Right lobe of liver (tissue), 6 donors: Measurements from ENCODE around the gene FMO3. TPM values are rescaled to one million over a fixed set of nuclear protein-coding genes. Genes with fewer than 3 reads are reported as not detected.

ENCODE experiments used
- ATAC-seq, 4 donors: fragments of 200-7000 bp; cut with Tn5 transposase; one replicate each; pipeline ENCODE4 v1.9.1; 2020; ENCODE audit warnings: mild to moderate bottlenecking in 4 of 4, moderate library complexity in 4 of 4
- DNase-seq, 3 donors: peaks; one replicate each; pipeline ENCODE4 v3.0.0-alpha.2; 2020
- H3K27ac ChIP-seq, 3 donors: fragments of 200-600 bp; one replicate each; pipeline ENCODE4 v1.8.0; 2022
- H3K27me3 ChIP-seq, 2 donors: fragments of 200-600 bp; one replicate each; pipeline ENCODE4 v1.8.0; 2022
- H3K36me3 ChIP-seq, 4 donors: fragments of 200-600 bp; sonication (generic) in 1 of 4; one replicate each; pipeline versions ENCODE4 v1.5.1 to v1.8.0; 2017 to 2022; ENCODE audit warnings: control low read depth in 1 of 4
- H3K4me1 ChIP-seq, 4 donors: fragments of 200-600 bp; sonication (generic) in 1 of 4; one replicate each; pipeline versions ENCODE4 v1.5.1 to v1.8.0; 2017 to 2022; ENCODE audit warnings: control low read depth in 1 of 4
- H3K4me3 ChIP-seq, 3 donors: fragments of 200-600 bp; one replicate each; pipeline ENCODE4 v1.8.0; 2022
- H3K9me3 ChIP-seq, 4 donors: fragments of 200-600 bp; sonication (generic) in 1 of 4; one replicate each; pipeline versions ENCODE4 v1.5.1 to v1.8.0; 2017 to 2022; ENCODE audit warnings: control low read depth in 1 of 4
- POLR2A ChIP-seq: fragments of 450-650 bp; IDR thresholded peaks from one replicate; pipeline ENCODE4 v1.6.1; 2017; ENCODE audit warnings: antibody characterized with exemption, mild to moderate bottlenecking
- WGBS: methylation state at CpG from one replicate; pipeline ENCODE4 v1.1.6; 2018; ENCODE audit warnings: low coverage, low lambda C conversion rate; ENCODE audit not compliant: insufficient coverage; ENCODE audit errors: missing lambda C conversion rate; 5-methylcytosine and 5-hydroxymethylcytosine counted together
- intact Hi-C, 2 donors: fragments of 100-400 bp; cut with DNase I; formaldehyde crosslinking; loops; one replicate each; pipeline versions ENCODE4 v1.11.2 to v1.14.1; 2022
- total RNA-seq, 6 experiments: library from RNA; depleted of rRNA in 2 of 6; stranded (reverse); fragments of >200 nt in 2 of 6; fragmentation: NEBNext Ultra II Directional in 3 of 6; extraction: Animal tissue kit (Norgen Biotek cat#: 25700) in 3 of 6; gene quantifications; one replicate each; pipeline versions ENCODE4 v1.1.0 to v1.2.4, GENCODE V29; 2016 to 2023
- TF ChIP-seq, protein P1 (sequence below), 4 donors: fragments of 200-600 bp in 3 of 4; fragments of 450-650 bp in 1 of 4; IDR thresholded peaks; one replicate each; pipeline versions ENCODE4 v1.5.1 to v1.8.0; 2016 to 2022; ENCODE audit warnings: antibody characterized with exemption in 4 of 4, mild to moderate bottlenecking in 2 of 4
- donor health status: DM: no; HTN: yes; CAD: no.
- donor health status: DM: no; HTN: no; CAD: no.
- donor health status: DM: no; HTN: no; CAD: no.
- donor health status: DM: no; HTN: yes; CAD: no.
- donor health status: DM: no; HTN: yes; CAD: no.

The FMO3 gene
- total RNA-seq, 6 experiments from 2014 or later: 107 to 428 (median 326) TPM

- WGBS: 66% methylated on average over 2 of the region's 2 CpGs
- Histone ChIP-seq H3K27ac (no peak overlapping the region), H3K9me3 (no peaks in the 10 kb centered on the region), H3K4me3 (no peak overlapping the region), H3K4me1 (peaks cover 0 to 22% (median 10%) of the 10 kb centered on the region in 4 donors), H3K36me3 (no peaks in the 10 kb centered on the region), H3K27me3 (no peaks in the 10 kb centered on the region)
- TF ChIP-seq, protein P1, sequence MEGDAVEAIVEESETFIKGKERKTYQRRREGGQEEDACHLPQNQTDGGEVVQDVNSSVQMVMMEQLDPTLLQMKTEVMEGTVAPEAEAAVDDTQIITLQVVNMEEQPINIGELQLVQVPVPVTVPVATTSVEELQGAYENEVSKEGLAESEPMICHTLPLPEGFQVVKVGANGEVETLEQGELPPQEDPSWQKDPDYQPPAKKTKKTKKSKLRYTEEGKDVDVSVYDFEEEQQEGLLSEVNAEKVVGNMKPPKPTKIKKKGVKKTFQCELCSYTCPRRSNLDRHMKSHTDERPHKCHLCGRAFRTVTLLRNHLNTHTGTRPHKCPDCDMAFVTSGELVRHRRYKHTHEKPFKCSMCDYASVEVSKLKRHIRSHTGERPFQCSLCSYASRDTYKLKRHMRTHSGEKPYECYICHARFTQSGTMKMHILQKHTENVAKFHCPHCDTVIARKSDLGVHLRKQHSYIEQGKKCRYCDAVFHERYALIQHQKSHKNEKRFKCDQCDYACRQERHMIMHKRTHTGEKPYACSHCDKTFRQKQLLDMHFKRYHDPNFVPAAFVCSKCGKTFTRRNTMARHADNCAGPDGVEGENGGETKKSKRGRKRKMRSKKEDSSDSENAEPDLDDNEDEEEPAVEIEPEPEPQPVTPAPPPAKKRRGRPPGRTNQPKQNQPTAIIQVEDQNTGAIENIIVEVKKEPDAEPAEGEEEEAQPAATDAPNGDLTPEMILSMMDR (IDR thresholded peaks at IDR 0.05): no peak
- DNase-seq (no peak), ATAC-seq (no peak)
- intact Hi-C loops: no loop called here
These were observed 46.9 kb downstream of the FMO3 start for GRCh38 chr1:171137580-171137979.

DNA sequence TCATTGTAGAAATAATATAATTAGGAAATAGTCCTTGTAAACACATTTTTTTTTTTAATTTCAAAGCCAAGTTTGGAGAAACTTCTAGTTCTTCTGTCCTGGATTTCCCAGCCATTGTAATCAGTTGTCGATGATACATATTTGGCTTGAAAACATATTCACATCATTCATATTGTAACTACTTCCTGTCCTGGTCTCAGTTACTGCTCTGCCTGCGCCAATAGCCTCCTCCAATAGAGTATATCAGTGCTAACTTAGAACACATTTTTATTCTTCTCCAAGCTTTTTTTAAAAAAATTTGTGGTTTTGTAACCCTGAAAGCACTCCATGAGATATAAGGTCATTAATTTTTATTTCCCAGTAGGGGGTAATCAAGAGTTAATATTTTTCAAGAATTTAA is 48.3 kb downstream of the FMO3 start:
- Histone ChIP-seq H3K27ac (no peak overlapping the region), H3K4me3 (no peak overlapping the region), H3K4me1 (peaks cover 0 to 32% (median 15%) of the 10 kb centered on the region in 4 donors), H3K9me3 (no peaks in the 10 kb centered on the region), H3K36me3 (no peaks in the 10 kb centered on the region), H3K27me3 (no peaks in the 10 kb centered on the region)
- 66% methylated on average over 2 of the region's 2 CpGs for WGBS
- intact Hi-C loops: no loop called here
- TF ChIP-seq, protein P1 (IDR thresholded peaks at IDR 0.05): no peak
- TF ChIP-seq POLR2A: no peak
- DNase-seq: no peak
- no peak for ATAC-seq

DNA sequence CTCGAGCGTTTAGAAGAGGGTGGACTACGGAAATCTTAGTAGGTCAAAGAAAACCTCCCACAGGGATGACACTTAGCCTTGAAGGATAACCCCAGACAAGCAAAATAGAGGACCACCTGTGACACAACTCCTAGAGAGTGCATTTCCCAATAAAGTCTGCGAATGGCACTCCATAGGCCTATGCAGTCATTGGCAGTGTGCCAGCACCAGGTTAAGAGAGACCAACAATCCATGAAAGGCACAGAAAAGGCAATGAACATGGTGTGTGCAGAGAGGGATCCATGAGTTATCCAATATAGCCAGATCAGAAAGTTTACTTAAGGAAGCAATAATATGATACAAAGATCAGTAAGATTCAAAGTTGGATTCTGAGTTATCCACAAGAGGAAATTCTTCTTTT is 49.2 kb downstream of the FMO3 start:
- Histone ChIP-seq H3K9me3 (no peaks in the 10 kb centered on the region), H3K4me3 (no peak overlapping the region), H3K27me3 (no peaks in the 10 kb centered on the region), H3K4me1 (peaks cover 0 to 32% (median 15%) of the 10 kb centered on the region in 4 donors), H3K27ac (peak overlapping the region in 2 of 3 donors; percentile 82 to 90), H3K36me3 (no peaks in the 10 kb centered on the region)
- DNase-seq (no peak), ATAC-seq (no peak)
- intact Hi-C loops: no loop called here
- TF ChIP-seq, protein P1 (IDR thresholded peaks at IDR 0.05): no peak
- no peak for TF ChIP-seq POLR2A
- 77% methylated on average over 4 of the region's 4 CpGs for WGBS

DNA sequence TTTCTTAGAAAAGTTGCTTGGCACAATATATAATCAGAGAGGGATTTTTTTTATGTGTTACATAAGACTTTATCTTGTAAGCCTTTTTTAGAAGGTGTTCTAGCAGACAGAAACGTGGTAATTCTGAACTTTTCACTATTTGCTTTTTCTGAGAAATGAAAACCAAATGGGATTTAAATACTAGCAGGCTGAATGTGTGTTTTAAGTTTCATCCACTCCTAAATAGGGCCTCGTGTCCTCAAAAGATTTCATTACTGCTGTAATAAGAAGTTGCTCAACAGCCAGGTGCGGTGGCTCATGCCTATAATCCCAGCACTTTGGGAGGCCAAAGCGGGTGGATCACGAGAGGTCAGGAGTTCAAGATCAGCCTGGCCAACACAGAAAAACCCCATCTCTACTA is 49.7 kb downstream of the FMO3 start:
- no peak overlapping the region for H3K4me3 ChIP-seq
- WGBS: 45% methylated on average over 5 of the region's 5 CpGs

More for the DNA sequence above, 49.7 kb downstream of the FMO3 start:
- no peak for DNase-seq
- H3K27ac ChIP-seq: peak overlapping the region; percentile 82 to 95 (median 90)
- no peaks in the 10 kb centered on the region for H3K9me3 ChIP-seq
- intact Hi-C loops: no loop called here
- TF ChIP-seq POLR2A: no peak
- TF ChIP-seq, protein P1 (IDR thresholded peaks at IDR 0.05): no peak
- no peaks in the 10 kb centered on the region for H3K36me3 ChIP-seq
- no peak for ATAC-seq
- peaks cover 0 to 32% (median 15%) of the 10 kb centered on the region in 4 donors for H3K4me1 ChIP-seq
- H3K27me3 ChIP-seq: no peaks in the 10 kb centered on the region
